Embryonic facial prominence (tissue), 1 donor: ENCODE data around the gene SPTY2D1.
A peak's percentile ranks its signal among the peaks of the same experiment; 100 is the strongest.
"Not testable (repeated sequence)": the region's sequence is repeated elsewhere in the genome, so short reads cannot be mapped to it uniquely, and the experiment has no call there.

Experiments
- DNase-seq: peaks from one replicate; pipeline ENCODE4 v3.0.0-alpha.2; 2016; ENCODE audit errors: extremely low spot score

SPTY2D1 gene, protein sequence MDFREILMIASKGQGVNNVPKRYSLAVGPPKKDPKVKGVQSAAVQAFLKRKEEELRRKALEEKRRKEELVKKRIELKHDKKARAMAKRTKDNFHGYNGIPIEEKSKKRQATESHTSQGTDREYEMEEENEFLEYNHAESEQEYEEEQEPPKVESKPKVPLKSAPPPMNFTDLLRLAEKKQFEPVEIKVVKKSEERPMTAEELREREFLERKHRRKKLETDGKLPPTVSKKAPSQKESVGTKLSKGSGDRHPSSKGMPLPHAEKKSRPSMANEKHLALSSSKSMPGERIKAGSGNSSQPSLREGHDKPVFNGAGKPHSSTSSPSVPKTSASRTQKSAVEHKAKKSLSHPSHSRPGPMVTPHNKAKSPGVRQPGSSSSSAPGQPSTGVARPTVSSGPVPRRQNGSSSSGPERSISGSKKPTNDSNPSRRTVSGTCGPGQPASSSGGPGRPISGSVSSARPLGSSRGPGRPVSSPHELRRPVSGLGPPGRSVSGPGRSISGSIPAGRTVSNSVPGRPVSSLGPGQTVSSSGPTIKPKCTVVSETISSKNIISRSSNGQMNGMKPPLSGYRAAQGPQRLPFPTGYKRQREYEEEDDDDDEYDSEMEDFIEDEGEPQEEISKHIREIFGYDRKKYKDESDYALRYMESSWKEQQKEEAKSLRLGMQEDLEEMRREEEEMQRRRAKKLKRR

DNA sequence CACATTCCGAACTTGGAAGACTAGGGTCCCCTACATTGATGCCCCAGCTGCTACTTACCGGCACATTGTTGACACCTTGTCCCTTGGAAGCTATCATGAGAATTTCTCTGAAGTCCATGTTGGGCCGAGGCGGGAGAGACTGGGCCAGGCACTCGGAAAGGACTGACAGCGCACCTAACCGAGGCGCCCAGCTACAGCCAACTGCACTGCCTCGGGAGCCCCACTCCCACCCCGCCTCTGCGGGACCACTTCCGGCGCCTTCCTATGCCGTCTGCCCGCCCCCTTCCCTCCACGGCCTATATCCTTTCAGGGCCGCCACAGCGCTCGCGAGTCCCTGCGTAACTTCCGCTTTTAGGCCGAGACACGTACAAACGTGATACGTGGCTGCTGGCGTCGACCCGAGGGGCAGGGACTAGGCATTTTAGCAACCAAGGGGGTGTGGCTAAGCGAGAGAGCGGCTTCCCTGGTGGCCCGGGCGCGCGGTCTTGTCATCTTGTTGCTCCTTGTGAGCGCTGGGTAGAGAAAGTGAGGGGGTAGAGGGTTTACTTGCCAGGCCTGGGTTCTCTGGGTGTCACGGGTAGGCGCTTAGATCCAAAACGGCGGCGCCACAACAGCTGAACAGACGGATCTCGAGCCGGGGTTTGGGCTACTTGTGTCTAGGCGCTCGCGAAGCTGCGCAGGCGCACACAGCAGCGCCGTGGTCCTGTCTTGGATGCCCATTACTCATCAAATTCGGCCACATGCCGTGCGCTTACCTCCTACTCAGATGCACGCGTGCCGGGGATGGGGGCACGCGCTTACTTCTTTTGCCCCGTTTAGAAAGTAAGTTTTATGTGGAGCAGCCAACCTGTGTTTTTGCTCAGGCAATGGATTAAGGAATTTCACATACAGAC lies at the start of gene SPTY2D1:
Gene SPTY2D1, minus strand, starts transcription at position 203 of the 893 bp plus-strand sequence. Its CDS starts 85 bp downstream, at position 118.
- DNase-seq = peak; percentile 96

GRCh38 chr11:18682466-18682865 lies 48.3 kb upstream of the SPTY2D1 start:
- no peak for DNase-seq

GRCh38 chr11:18681949-18682348 lies 47.8 kb upstream of the SPTY2D1 start:
- DNase-seq = not testable (repeated sequence)

- no peak for DNase-seq
Observed at GRCh38 chr11:18677560-18677959, 43.4 kb upstream of the SPTY2D1 start.

GRCh38 chr11:18676803-18677202 lies 42.7 kb upstream of the SPTY2D1 start:
- DNase-seq = no peak

DNA sequence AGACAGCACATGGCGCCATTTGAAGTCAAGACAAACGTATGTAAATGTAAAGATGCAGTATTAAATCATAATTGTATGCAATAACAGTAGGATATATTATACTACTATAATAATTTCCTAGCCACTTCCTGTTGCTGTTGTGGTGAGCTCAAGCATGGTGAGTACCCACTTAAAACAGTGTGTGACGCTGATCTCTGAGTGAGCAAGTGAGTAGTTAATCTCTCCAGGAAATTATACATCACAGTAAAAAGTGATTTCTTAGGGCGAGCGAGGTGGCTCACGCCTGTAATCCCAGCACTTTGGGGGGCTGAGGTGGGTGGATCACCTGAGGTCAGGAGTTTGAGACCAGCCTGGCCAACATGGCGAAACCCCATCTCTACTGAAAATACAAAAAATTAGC lies 38.1 kb upstream of the SPTY2D1 start:
- not testable (repeated sequence) for DNase-seq

GRCh38 chr11:18671246-18671645 lies 37.1 kb upstream of the SPTY2D1 start:
- no peak for DNase-seq

- no peak for DNase-seq
Observed at GRCh38 chr11:18669711-18670110, 35.6 kb upstream of the SPTY2D1 start.

GRCh38 chr11:18669219-18669596 lies 35.1 kb upstream of the SPTY2D1 start:
- no peak for DNase-seq

- no peak for DNase-seq
Observed at GRCh38 chr11:18668131-18668530, 34.0 kb upstream of the SPTY2D1 start.

DNA sequence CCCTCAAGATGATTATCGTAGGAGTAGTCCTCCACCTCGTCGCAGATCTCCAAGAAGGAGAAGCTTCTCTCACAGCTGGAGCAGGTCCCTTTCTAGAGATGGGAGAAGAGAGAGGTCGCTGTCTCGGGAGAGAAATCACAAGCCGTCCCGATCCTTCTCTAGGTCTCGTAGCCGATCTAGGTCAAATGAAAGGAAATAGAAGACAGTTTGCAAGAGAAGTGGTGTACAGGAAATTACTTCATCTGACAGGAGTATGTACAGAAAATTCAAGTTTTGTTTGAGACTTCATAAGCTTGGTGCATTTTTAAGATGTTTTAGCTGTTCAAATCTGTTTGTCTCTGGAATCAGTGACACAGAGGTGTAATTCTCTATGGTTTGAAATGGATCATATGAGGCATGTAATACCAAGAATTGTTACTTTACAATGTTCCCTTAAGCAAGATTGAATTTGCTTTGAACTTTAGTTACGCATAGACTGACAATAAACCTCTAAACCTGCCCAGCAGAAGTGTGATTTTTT lies 31.3 kb upstream of the SPTY2D1 start:
- DNase-seq = not testable (repeated sequence)

DNA sequence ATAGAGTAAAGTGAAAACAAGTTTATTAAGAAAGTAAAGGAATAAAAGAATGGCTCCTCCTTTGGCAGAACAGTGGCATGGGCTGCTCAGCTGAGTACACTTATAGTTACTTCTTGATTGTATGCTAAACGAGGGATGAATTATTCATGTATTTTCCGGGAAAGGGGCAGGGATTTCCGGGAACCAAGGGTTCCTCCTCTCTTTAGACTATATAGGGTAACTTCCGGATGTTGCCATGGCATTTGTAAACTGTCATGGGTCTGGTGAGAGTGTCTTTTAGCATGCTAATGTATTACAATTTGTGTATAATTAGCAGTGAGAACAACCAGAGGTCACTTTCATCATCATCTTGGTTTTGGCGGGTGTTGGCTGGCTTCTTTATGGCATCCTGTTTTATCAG lies 23.5 kb upstream of the SPTY2D1 start:
- DNase-seq = no peak

GRCh38 chr11:18650859-18651557 lies 16.9 kb upstream of the SPTY2D1 start:
- no peak for DNase-seq

GRCh38 chr11:18650353-18650752 lies 16.2 kb upstream of the SPTY2D1 start:
- DNase-seq = no peak

DNA sequence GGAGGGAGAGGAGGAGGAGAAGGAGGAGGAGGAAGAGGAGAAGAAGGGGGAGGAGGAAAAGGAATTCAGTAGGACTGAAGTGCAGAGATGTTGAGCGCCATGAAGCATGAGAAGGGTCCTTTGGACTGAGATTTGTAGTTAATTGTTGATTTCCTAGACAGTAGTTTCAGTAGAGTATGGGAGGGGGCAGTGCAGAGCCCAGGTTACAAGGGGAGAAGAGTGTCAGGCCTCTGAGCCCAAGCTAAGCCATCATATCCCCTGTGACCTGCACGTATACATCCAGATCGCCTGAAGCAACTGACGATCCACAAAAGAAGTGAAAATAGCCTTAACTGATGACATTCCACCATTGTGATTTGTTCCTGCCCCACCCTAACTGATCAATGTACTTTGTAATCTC lies 8.9 kb upstream of the SPTY2D1 start:
- DNase-seq = not testable (repeated sequence)

DNA sequence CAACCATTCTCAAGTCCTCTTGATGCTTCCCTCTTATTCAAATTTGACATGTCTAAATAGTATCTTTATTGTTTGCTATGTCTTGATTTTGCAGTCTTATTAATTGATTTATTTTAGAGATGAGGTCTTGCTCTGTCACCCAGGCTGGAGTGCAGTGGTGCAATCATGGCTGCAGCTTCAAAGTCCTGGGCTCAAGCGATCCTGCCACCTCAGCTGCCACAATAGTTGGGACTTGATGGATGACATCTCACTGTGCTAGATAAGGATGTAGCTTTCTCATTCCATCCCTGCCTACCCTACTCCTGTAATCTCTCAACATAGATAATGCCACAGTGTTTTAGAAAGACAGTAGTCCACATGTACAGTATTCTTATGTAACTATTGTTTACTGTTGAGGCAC lies 7.5 kb upstream of the SPTY2D1 start:
- DNase-seq = no peak

GRCh38 chr11:18633256-18634139 lies 644 bp downstream of the SPTY2D1 start:
- peak; percentile 54 for DNase-seq

DNA sequence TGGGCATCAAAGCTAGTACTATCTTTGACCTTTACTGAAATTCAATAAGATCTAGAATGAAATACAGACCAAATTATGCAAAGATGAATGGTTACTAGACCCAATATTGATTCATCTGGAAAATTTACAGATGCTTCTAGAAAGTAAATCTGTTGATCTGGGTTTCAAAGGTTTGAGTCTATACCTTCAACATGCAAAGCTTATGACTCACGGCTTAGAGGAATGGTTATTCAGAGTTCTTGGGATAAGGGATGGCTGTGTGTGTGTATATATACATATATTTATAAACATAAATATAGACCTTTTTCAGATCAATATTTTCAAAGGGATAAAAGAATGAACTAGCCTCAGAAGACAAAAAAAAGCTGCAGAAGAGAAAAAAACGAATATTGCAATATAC lies 1.3 kb downstream of the SPTY2D1 start:
- no peak for DNase-seq

GRCh38 chr11:18624161-18624560 lies 10.0 kb downstream of the SPTY2D1 start:
- DNase-seq = no peak

- DNase-seq = no peak
Observed at GRCh38 chr11:18623707-18624106, 10.4 kb downstream of the SPTY2D1 start.
